C4-2B (cell line): ENCODE data around the gene CDKL2.
"Not testable (repeated sequence)": the region's sequence is repeated elsewhere in the genome, so short reads cannot be mapped to it uniquely, and the experiment has no call there.

Experiments
- H3K27ac ChIP-seq: fragments of 450-650 bp; 2 replicates; pipeline ENCODE4 v1.5.1; 2017
- CTCF ChIP-seq: fragments of 450-650 bp; conservative IDR thresholded peaks from 2 replicates; pipeline ENCODE4 v1.5.1; 2017; ENCODE audit warnings: mild to moderate bottlenecking
- ZFX ChIP-seq: fragments of 450-650 bp; IDR thresholded peaks from 2 replicates; pipeline ENCODE4 v1.6.1; 2017

Gene CDKL2

GRCh38 chr4:75544870-75545269 is 85.5 kb downstream of the CDKL2 start:
- TF ChIP-seq ZFX (no peak), CTCF (no peak)
- H3K27ac ChIP-seq = no peak overlapping the region

- not testable (repeated sequence) for H3K27ac ChIP-seq
Measured at GRCh38 chr4:75544220-75544619, 86.1 kb downstream of the CDKL2 start.

GRCh38 chr4:75542824-75543223 is 87.5 kb downstream of the CDKL2 start:
- no peak overlapping the region for H3K27ac ChIP-seq
- TF ChIP-seq ZFX = no peak
- TF ChIP-seq CTCF = no peak

- not testable (repeated sequence) for H3K27ac ChIP-seq
Measured at GRCh38 chr4:75537308-75537707, 93.0 kb downstream of the CDKL2 start.

GRCh38 chr4:75533926-75534325 is 96.4 kb downstream of the CDKL2 start:
- not testable (repeated sequence) for H3K27ac ChIP-seq

GRCh38 chr4:75533339-75533887 is 96.9 kb downstream of the CDKL2 start:
- not testable (repeated sequence) for H3K27ac ChIP-seq

- not testable (repeated sequence) for H3K27ac ChIP-seq
Measured at GRCh38 chr4:75531536-75532143, 98.7 kb downstream of the CDKL2 start.

- TF ChIP-seq CTCF (no peak), ZFX (no peak)
- H3K27ac ChIP-seq = no peak overlapping the region
Measured at GRCh38 chr4:75530556-75531322, 99.6 kb downstream of the CDKL2 start.
